GM12873 (cell line): Measurements from ENCODE around the gene FBXW5.

Experiments
- CTCF ChIP-seq: IDR thresholded peaks from 2 replicates; pipeline ENCODE4 v1.5.1; 2012; ENCODE audit warnings: low read depth, mild to moderate bottlenecking, moderate library complexity, low read length, control low read depth; ENCODE audit not compliant: insufficient read depth; ENCODE audit errors: missing control alignments

FBXW5 gene

DNA sequence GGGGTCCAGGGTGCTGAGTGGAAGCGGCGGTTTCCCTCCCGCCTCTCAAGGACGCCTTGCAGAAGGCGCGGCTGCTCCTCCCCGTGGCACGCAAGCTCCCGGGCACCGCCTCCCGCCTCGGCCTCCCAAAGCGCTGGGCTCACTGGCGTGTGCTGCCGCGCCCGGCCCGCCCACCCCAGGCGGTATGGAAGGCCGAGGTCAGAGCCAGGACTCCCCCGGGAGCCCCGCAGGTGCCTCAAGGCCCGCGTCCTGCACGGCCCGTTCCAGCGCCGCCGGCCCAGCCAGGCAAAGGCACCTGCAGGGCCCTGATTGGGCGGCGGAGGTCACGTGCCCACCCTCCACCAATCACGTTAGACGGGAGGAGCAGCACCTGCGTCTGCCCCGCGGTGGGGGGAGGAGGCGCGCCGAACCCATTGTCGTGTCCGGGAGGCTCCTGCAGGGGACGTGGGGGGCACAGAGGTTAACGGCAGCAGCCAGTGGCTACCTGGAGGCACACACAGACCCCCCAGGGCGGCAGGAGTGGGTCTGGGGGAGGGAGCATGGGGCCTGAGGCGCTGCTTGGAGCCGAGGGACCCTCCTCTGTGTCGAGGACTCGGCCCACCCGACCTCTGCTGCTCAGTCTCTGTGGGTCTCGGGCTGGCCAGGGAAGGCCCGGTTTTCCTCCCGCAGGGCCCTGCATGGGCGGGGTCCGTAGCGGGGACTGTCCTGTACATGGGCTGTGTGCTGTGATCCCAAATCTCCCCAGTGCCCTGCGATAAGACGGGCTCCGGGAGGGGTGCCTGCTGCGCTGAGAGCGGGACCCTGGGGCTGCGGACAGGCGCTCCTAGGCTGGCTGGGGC lies 5.5 kb upstream of the FBXW5 start:
- TF ChIP-seq CTCF, result peak; percentile 41

DNA sequence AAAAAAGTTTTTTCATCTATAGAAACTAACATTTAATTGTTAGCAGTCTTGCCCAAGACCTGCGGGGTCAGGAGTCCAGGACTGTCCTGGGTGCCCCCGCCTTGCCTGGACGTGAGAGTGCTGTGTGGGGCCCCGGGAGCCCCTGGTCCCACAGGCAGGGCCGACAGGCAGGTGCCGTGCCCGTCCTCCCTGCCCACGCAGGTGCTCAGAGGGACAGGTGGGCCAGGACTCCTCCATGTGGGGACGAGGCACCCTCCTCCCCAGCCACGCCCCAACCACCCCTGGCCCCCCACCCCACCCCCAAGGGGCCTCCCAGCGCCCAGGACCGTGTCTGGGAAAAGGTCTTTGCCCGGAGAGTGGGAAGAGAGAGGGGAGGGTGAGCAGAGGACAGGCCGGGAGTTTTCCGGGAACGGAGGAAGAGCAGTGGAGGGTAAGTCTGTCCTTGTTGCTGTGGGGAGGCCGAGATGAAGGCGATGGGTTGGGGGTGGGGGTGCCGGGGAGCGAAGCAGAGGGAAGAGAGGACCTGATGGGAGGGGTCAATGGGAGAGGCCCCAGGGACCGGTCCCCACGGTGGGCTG lies 4.8 kb upstream of the FBXW5 start:
- no peak for TF ChIP-seq CTCF

DNA sequence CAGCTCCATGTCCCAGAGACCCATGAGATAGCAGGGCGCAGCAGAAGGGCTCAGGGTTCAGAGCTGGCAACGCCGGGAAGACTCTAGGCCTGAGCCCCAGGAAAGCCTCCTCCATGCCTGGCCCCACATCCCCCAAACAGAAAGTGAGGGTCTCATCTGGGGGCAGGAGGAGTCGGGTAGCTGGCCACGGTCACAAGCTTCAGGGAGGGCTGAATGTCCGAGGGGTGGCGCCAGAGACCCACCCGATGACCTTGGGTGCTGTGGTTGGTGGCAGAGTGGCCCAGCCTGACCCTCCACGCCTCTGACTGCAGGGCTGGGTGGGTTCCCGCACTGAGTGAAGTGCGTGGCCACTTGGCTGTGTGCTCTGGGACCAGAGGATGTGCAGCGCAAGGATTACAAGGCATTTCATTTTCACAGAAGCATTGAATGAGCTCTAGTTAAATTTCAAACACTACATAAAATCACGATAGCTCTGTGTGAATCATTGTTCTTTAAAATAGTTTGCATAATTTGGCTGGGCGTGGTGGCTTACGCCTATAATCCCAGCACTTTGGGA lies 3.5 kb upstream of the FBXW5 start:
- peak; percentile 68 for TF ChIP-seq CTCF

DNA sequence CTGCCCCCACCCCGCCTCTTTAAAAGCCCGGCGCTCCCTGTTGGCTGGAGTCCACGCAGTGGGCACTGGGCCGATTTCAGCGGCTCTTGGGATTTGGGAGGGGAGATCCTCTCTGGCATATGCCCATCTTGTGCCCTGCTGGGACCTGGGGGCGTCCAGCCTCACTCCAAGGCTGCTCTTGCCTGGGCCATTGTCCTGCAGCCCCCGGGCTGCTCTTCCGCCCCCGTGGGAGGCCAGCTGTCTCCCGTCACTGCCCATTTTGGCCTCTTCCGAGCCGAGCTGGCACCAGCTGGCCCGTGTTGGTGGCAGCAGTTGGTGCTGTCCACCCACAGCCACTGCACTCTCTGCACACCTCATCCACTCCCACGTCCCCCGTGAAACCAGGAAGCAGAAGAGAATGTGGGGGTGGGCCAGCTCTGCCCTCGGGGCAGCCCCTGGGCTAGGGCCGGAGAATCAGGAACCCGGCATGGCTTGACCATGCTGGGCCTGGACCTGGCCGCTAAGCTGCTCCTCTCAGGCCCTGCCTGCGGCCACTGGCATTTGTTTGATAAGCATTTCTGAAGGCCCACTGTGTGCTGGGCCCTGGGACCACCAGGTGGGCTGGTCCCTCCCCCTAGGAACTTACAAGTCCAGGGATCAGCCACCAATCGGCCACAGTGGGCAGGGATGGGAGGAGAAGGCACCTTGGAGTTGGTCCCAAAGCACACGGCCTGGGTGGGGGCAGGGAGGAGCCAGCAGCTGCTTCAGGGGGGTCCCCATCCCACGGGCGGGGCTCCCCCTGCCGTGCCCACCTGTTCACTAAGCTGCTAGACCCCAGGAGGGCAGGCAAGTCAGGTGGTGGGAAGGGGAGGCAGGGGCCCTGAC lies 2.7 kb upstream of the FBXW5 start:
- no peak for TF ChIP-seq CTCF

- TF ChIP-seq CTCF, result no peak
Observed at GRCh38 chr9:136946228-136947027, 1.9 kb upstream of the FBXW5 start.

- TF ChIP-seq CTCF, result no peak
Observed at GRCh38 chr9:136945333-136946227, 1.0 kb upstream of the FBXW5 start.
